ENCODE data around the gene SHCBP1.

SHCBP1 gene

GRCh38 chr16:46613352-46613751 lies 7.8 kb downstream of the SHCBP1 start:
- Histone ChIP-seq H3K9me3 (ENCODE audit: control insufficient read depth, low read length) (no peaks in the 10 kb centered on the region), H3K4me3 (ENCODE audit: insufficient read depth, low read depth, low read length, poor library complexity, severe bottlenecking) (no peak overlapping the region), H3K4me1 (ENCODE audit: control insufficient read depth, insufficient read depth, low read length, poor library complexity, severe bottlenecking) (no peaks in the 10 kb centered on the region), H3K36me3 (ENCODE audit: control insufficient read depth, insufficient read depth, low read length) (no peaks in the 10 kb centered on the region), H3K27ac (ENCODE audit: insufficient read depth, low read length, poor library complexity, severe bottlenecking) (no peak overlapping the region), H3K27me3 (replicated peaks; ENCODE audit: control insufficient read depth, insufficient read depth, low read length, poor library complexity, severe bottlenecking) (no peaks in the 10 kb centered on the region)
- no peak for DNase-seq

DNA sequence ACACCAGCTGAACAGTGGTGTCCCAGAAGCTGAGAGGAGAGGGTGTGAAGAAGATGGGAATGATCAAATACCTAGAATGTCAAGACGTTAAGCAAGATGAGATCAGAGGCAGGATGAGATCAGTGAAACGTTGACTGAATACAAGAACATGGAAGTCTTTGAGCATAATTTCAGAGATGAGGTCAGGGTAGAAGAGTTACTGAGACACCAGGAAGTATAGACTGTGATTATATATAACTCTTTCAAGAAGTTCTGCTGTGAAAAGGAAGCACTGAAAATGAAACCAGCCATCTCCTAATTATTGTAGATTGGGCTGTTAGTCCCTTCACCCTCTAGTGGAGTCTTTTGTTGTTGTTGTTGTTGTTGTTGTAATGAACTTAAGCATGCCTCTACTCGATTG lies 9.1 kb downstream of the SHCBP1 start:
- no peaks in the 10 kb centered on the region for H3K9me3 ChIP-seq (ENCODE audit: control insufficient read depth, low read length)
- H3K27ac ChIP-seq (ENCODE audit: insufficient read depth, low read length, poor library complexity, severe bottlenecking): no peak overlapping the region
- no peak overlapping the region for H3K4me3 ChIP-seq (ENCODE audit: insufficient read depth, low read depth, low read length, poor library complexity, severe bottlenecking)
- H3K4me1 ChIP-seq (ENCODE audit: control insufficient read depth, insufficient read depth, low read length, poor library complexity, severe bottlenecking): no peaks in the 10 kb centered on the region
- H3K36me3 ChIP-seq (ENCODE audit: control insufficient read depth, insufficient read depth, low read length): no peaks in the 10 kb centered on the region
- no peaks in the 10 kb centered on the region for H3K27me3 ChIP-seq (replicated peaks; ENCODE audit: control insufficient read depth, insufficient read depth, low read length, poor library complexity, severe bottlenecking)
- no peak for DNase-seq

DNA sequence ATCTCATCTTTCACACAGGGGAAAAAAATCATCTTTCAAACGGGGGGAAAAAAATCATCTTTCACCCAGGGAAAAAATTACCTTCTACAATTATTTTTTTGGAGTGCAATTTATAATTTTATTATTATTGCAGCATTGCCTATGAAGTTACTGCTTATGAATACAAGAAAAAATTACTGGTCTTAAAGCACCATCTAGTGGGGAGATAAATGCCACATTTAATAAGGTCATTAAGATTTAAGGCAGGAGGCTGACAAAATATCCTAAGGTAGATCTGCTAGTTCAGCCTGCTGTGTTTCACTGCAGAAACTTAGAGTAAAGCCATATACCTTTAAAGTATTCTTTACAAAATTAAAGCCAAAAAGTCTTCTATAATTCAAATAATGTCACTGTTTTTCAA lies 13.7 kb downstream of the SHCBP1 start:
- no peak for DNase-seq
- no peaks in the 10 kb centered on the region for H3K9me3 ChIP-seq (ENCODE audit: control insufficient read depth, low read length)
- H3K36me3 ChIP-seq (ENCODE audit: control insufficient read depth, insufficient read depth, low read length): no peaks in the 10 kb centered on the region
- H3K4me3 ChIP-seq (ENCODE audit: insufficient read depth, low read depth, low read length, poor library complexity, severe bottlenecking): no peak overlapping the region
- no peaks in the 10 kb centered on the region for H3K4me1 ChIP-seq (ENCODE audit: control insufficient read depth, insufficient read depth, low read length, poor library complexity, severe bottlenecking)
- H3K27me3 ChIP-seq (replicated peaks; ENCODE audit: control insufficient read depth, insufficient read depth, low read length, poor library complexity, severe bottlenecking): no peaks in the 10 kb centered on the region
- no peak overlapping the region for H3K27ac ChIP-seq (ENCODE audit: insufficient read depth, low read length, poor library complexity, severe bottlenecking)

- H3K4me3 ChIP-seq (ENCODE audit: insufficient read depth, low read depth, low read length, poor library complexity, severe bottlenecking): no peak overlapping the region
These were observed 14.9 kb downstream of the SHCBP1 start for GRCh38 chr16:46606231-46606630.

DNA sequence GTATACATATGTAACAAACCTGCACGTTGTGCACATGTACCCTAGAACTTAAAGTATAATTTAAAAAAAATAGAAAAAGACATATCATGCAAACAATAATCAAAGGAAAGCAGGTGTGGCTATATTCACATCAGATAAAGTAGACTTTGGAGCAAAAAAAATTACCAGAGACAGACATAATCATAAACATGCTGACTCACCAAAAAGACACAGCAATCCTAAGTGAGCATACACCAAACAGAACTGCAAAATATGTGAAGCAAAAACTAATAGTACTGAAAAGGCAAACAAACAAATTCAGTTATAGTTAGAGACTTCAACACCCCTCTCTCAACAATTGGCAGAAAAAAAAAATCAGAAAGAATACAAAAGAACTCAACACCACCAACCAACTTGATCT lies 29.9 kb downstream of the SHCBP1 start:
- no peaks in the 10 kb centered on the region for H3K36me3 ChIP-seq (ENCODE audit: control insufficient read depth, insufficient read depth, low read length)
- H3K4me3 ChIP-seq (ENCODE audit: insufficient read depth, low read depth, low read length, poor library complexity, severe bottlenecking): no peak overlapping the region
- H3K4me1 ChIP-seq (ENCODE audit: control insufficient read depth, insufficient read depth, low read length, poor library complexity, severe bottlenecking): no peaks in the 10 kb centered on the region
- no peaks in the 10 kb centered on the region for H3K27me3 ChIP-seq (replicated peaks; ENCODE audit: control insufficient read depth, insufficient read depth, low read length, poor library complexity, severe bottlenecking)
- H3K27ac ChIP-seq (ENCODE audit: insufficient read depth, low read length, poor library complexity, severe bottlenecking): no peak overlapping the region
- DNase-seq: no peak
- no peaks in the 10 kb centered on the region for H3K9me3 ChIP-seq (ENCODE audit: control insufficient read depth, low read length)

More at GRCh38 chr16:46606231-46606630, 14.9 kb downstream of the SHCBP1 start:
- no peaks in the 10 kb centered on the region for H3K27me3 ChIP-seq (replicated peaks; ENCODE audit: control insufficient read depth, insufficient read depth, low read length, poor library complexity, severe bottlenecking)
- no peak for DNase-seq
- no peaks in the 10 kb centered on the region for H3K9me3 ChIP-seq (ENCODE audit: control insufficient read depth, low read length)
- H3K36me3 ChIP-seq (ENCODE audit: control insufficient read depth, insufficient read depth, low read length): no peaks in the 10 kb centered on the region
- H3K4me1 ChIP-seq (ENCODE audit: control insufficient read depth, insufficient read depth, low read length, poor library complexity, severe bottlenecking): no peaks in the 10 kb centered on the region
- H3K27ac ChIP-seq (ENCODE audit: insufficient read depth, low read length, poor library complexity, severe bottlenecking): no peak overlapping the region

DNA sequence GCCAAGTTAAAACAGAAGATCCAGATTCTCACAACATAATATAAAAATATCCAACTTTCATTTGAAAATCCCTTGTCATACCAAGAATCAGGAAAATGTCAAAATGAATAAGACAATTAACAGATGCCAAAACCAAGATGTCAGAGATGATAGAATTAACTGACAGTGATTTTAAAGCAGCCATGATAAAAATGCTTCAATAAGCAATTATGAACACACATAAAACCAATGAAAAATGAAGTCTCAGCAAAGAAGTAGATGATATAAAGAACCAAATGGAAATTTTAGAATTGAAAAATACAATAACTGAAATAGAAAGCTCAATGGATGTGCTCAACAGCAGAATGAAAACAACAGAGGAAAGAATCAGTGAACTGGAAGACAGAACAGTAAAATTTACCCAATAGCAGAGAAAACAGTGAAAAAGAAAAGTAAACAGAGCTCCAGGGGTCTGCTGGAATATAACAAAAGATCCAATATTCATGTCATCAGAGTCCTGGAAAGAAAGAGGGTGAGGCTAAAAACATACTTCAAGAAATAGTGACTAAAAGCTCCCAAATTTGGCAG lies 35.1 kb downstream of the SHCBP1 start:
- no peak overlapping the region for H3K4me3 ChIP-seq (ENCODE audit: insufficient read depth, low read depth, low read length, poor library complexity, severe bottlenecking)
- H3K4me1 ChIP-seq (ENCODE audit: control insufficient read depth, insufficient read depth, low read length, poor library complexity, severe bottlenecking): no peaks in the 10 kb centered on the region
- H3K27me3 ChIP-seq (replicated peaks; ENCODE audit: control insufficient read depth, insufficient read depth, low read length, poor library complexity, severe bottlenecking): no peaks in the 10 kb centered on the region
- no peak overlapping the region for H3K27ac ChIP-seq (ENCODE audit: insufficient read depth, low read length, poor library complexity, severe bottlenecking)
- H3K36me3 ChIP-seq (ENCODE audit: control insufficient read depth, insufficient read depth, low read length): no peaks in the 10 kb centered on the region
- DNase-seq: no peak
- H3K9me3 ChIP-seq (ENCODE audit: control insufficient read depth, low read length): no peaks in the 10 kb centered on the region

DNA sequence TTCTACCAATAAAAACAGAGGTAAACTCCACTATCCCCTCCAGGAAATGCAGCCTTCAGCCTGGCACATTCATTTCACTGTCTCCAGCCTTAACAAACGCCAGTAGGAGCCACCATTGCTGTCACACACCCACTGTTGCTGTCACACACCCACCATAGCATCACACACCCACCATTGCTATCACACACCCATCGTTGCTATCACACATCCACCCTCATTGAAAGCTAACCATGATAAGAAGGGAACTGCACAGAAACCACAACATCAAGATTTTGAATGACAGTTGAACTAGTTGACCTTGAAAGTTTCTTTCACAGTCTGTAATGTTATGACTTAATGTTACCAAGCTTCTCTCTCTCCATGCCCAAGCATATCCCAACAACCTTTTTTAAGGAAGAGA lies 38.1 kb downstream of the SHCBP1 start:
- no peak for DNase-seq
- Histone ChIP-seq H3K4me3 (ENCODE audit: insufficient read depth, low read depth, low read length, poor library complexity, severe bottlenecking) (no peak overlapping the region), H3K4me1 (ENCODE audit: control insufficient read depth, insufficient read depth, low read length, poor library complexity, severe bottlenecking) (no peaks in the 10 kb centered on the region), H3K27me3 (replicated peaks; ENCODE audit: control insufficient read depth, insufficient read depth, low read length, poor library complexity, severe bottlenecking) (no peaks in the 10 kb centered on the region), H3K36me3 (ENCODE audit: control insufficient read depth, insufficient read depth, low read length) (no peaks in the 10 kb centered on the region), H3K27ac (ENCODE audit: insufficient read depth, low read length, poor library complexity, severe bottlenecking) (no peak overlapping the region), H3K9me3 (ENCODE audit: control insufficient read depth, low read length) (no peaks in the 10 kb centered on the region)

DNA sequence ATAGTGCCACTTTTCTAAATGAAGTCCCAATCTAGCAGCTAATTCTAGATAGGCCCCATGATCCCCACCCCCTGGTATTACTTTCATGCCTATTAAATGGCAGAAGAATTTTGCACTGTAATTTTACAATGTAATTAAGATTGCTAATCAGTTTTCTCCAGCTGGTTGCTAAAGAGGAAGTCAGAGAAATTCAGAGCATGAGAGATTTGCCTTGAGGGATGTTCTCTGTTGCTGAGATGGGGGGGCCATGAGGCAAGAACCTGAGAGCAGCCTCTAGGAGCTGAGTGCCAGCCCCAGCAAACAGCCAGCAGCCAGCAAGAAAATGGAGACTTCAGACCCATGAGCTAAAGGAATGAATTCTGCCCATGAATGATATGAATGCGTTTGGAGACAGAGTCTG lies 38.9 kb downstream of the SHCBP1 start:
- Histone ChIP-seq H3K9me3 (ENCODE audit: control insufficient read depth, low read length) (no peaks in the 10 kb centered on the region), H3K36me3 (ENCODE audit: control insufficient read depth, insufficient read depth, low read length) (no peaks in the 10 kb centered on the region), H3K27ac (ENCODE audit: insufficient read depth, low read length, poor library complexity, severe bottlenecking) (no peak overlapping the region), H3K4me3 (ENCODE audit: insufficient read depth, low read depth, low read length, poor library complexity, severe bottlenecking) (no peak overlapping the region), H3K27me3 (replicated peaks; ENCODE audit: control insufficient read depth, insufficient read depth, low read length, poor library complexity, severe bottlenecking) (no peaks in the 10 kb centered on the region), H3K4me1 (ENCODE audit: control insufficient read depth, insufficient read depth, low read length, poor library complexity, severe bottlenecking) (no peaks in the 10 kb centered on the region)
- no peak for DNase-seq

- DNase-seq: no peak
- Histone ChIP-seq H3K27me3 (replicated peaks; ENCODE audit: control insufficient read depth, insufficient read depth, low read length, poor library complexity, severe bottlenecking) (no peaks in the 10 kb centered on the region), H3K4me1 (ENCODE audit: control insufficient read depth, insufficient read depth, low read length, poor library complexity, severe bottlenecking) (no peaks in the 10 kb centered on the region), H3K9me3 (ENCODE audit: control insufficient read depth, low read length) (no peaks in the 10 kb centered on the region), H3K4me3 (ENCODE audit: insufficient read depth, low read depth, low read length, poor library complexity, severe bottlenecking) (no peak overlapping the region), H3K27ac (ENCODE audit: insufficient read depth, low read length, poor library complexity, severe bottlenecking) (no peak overlapping the region), H3K36me3 (ENCODE audit: control insufficient read depth, insufficient read depth, low read length) (no peaks in the 10 kb centered on the region)
These were observed 43.1 kb downstream of the SHCBP1 start for GRCh38 chr16:46577988-46578579.

DNA sequence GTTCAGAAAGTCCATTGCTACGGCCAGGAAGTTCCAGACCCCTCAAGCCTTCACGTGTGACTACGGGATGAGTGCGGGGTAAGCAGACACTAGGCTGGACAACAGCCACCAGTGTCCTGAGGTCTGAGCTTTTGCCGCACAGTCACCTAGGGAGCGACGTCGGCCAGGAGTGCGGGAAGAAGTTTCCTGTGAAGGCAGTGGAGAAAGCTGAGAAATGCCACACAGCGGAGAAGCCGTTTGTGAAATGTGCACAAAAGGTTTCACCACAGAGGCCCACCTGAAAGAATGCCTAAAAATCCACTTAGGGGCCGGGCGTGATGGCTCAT lies 47.4 kb downstream of the SHCBP1 start:
- no peaks in the 10 kb centered on the region for H3K9me3 ChIP-seq (ENCODE audit: control insufficient read depth, low read length)
- no peak for DNase-seq
- H3K4me3 ChIP-seq (ENCODE audit: insufficient read depth, low read depth, low read length, poor library complexity, severe bottlenecking): no peak overlapping the region
- H3K27ac ChIP-seq (ENCODE audit: insufficient read depth, low read length, poor library complexity, severe bottlenecking): no peak overlapping the region
- H3K36me3 ChIP-seq (ENCODE audit: control insufficient read depth, insufficient read depth, low read length): no peaks in the 10 kb centered on the region
- H3K27me3 ChIP-seq (replicated peaks; ENCODE audit: control insufficient read depth, insufficient read depth, low read length, poor library complexity, severe bottlenecking): no peaks in the 10 kb centered on the region
- H3K4me1 ChIP-seq (ENCODE audit: control insufficient read depth, insufficient read depth, low read length, poor library complexity, severe bottlenecking): no peaks in the 10 kb centered on the region
